Neuronal stem cell (in vitro differentiated cells): ENCODE data around the gene OR52B4.

Source experiments
- DNase-seq: peaks from one replicate; pipeline ENCODE4 v3.0.0-alpha.2; 2013; ENCODE audit warnings: low spot score
- H2AFZ ChIP-seq: one replicate; pipeline ENCODE4 v1.6.1; 2013; ENCODE audit warnings: mild to moderate bottlenecking, low read length, inconsistent platforms
- H2AK5ac ChIP-seq: 2 replicates; pipeline ENCODE4 v1.6.1; 2013; ENCODE audit warnings: low read depth, mild to moderate bottlenecking, inconsistent platforms, low read length, moderate library complexity, mixed read lengths
- H2BK120ac ChIP-seq: 2 replicates; pipeline ENCODE4 v1.6.1; 2013; ENCODE audit warnings: low read depth, mild to moderate bottlenecking, inconsistent platforms, low read length, moderate library complexity, mixed read lengths
- H2BK12ac ChIP-seq: one replicate; pipeline ENCODE4 v1.6.1; 2013; ENCODE audit warnings: low read length, inconsistent platforms
- H2BK15ac ChIP-seq: 2 replicates; pipeline ENCODE4 v1.6.1; 2013; ENCODE audit warnings: mild to moderate bottlenecking, low read length, inconsistent platforms, mixed read lengths
- H2BK5ac ChIP-seq: one replicate; pipeline ENCODE4 v1.6.1; 2013; ENCODE audit warnings: inconsistent platforms, mild to moderate bottlenecking, low read length, moderate library complexity
- H3K14ac ChIP-seq: one replicate; pipeline ENCODE4 v1.6.1; 2013; ENCODE audit warnings: low read length, inconsistent platforms
- H3K18ac ChIP-seq: 2 replicates; pipeline ENCODE4 v1.6.1; 2013; ENCODE audit warnings: low read length, inconsistent platforms
- H3K23ac ChIP-seq: 2 replicates; pipeline ENCODE4 v1.6.1; 2013; ENCODE audit warnings: low read depth, mild to moderate bottlenecking, mixed read lengths, low read length, inconsistent platforms; ENCODE audit not compliant: poor library complexity
- H3K27ac ChIP-seq: replicated peaks from 3 replicates; pipeline ENCODE4 v1.5.1; 2013; ENCODE audit warnings: low read length, inconsistent platforms
- H3K27me3 ChIP-seq, 3 experiments: 2 replicates each; pipeline ENCODE4 v1.6.1; 2013; ENCODE audit warnings: low read length in 3 of 3, mild to moderate bottlenecking in 2 of 3, inconsistent platforms in 1 of 3, low read depth in 1 of 3, mixed read lengths in 1 of 3, moderate library complexity in 1 of 3; ENCODE audit not compliant: control insufficient read depth in 3 of 3, insufficient read depth in 3 of 3
- H3K36me3 ChIP-seq, 2 donors: replicated peaks in 1 of 2; 2 replicates each; pipeline ENCODE4 v1.6.1; 2013; ENCODE audit warnings: low read length in 2 of 2; ENCODE audit not compliant: control insufficient read depth in 2 of 2, insufficient read depth in 2 of 2
- H3K4ac ChIP-seq: 2 replicates; pipeline ENCODE4 v1.6.1; 2013; ENCODE audit warnings: inconsistent platforms, mild to moderate bottlenecking, low read length, moderate library complexity
- H3K4me1 ChIP-seq, 2 donors: 1 replicate in 1 of 2; 2 replicates in 1 of 2; pipeline ENCODE4 v1.6.1; 2013; ENCODE audit warnings: low read length in 2 of 2, low read depth in 1 of 2; ENCODE audit not compliant: control insufficient read depth in 2 of 2, insufficient read depth in 1 of 2
- H3K4me2 ChIP-seq: one replicate; pipeline ENCODE4 v1.6.1; 2013; ENCODE audit warnings: mild to moderate bottlenecking, low read length, inconsistent platforms; ENCODE audit not compliant: insufficient read depth, poor library complexity, severe bottlenecking
- H3K4me3 ChIP-seq, 2 donors: 2 replicates each; pipeline ENCODE4 v1.5.1; 2013; ENCODE audit warnings: low read length in 2 of 2, mild to moderate bottlenecking in 2 of 2, inconsistent platforms in 1 of 2, moderate library complexity in 1 of 2
- H3K79me1 ChIP-seq: one replicate; pipeline ENCODE4 v1.6.1; 2013; ENCODE audit warnings: low read depth, mild to moderate bottlenecking, inconsistent platforms, low read length, moderate library complexity
- H3K9ac ChIP-seq: one replicate; pipeline ENCODE4 v1.6.1; 2013; ENCODE audit warnings: mild to moderate bottlenecking, low read depth, low read length, inconsistent platforms; ENCODE audit not compliant: poor library complexity
- H3K9me3 ChIP-seq, 2 donors: replicated peaks in 1 of 2; 2 replicates each; pipeline versions ENCODE3 to v1.6.1; 2013; ENCODE audit warnings: low read length in 2 of 2, mild to moderate bottlenecking in 2 of 2, inconsistent platforms in 1 of 2, low read depth in 1 of 2, mixed read lengths in 1 of 2, moderate library complexity in 1 of 2; ENCODE audit not compliant: control insufficient read depth in 2 of 2, insufficient read depth in 1 of 2
- H4K8ac ChIP-seq: one replicate; pipeline ENCODE4 v1.6.1; 2013; ENCODE audit warnings: low read depth, mild to moderate bottlenecking, inconsistent platforms, low read length, moderate library complexity
- H4K91ac ChIP-seq: one replicate; pipeline ENCODE4 v1.6.1; 2013; ENCODE audit warnings: low read length, low read depth, mild to moderate bottlenecking, inconsistent platforms; ENCODE audit not compliant: poor library complexity
- WGBS, 2 donors: extraction: QIAGEN DNeasy Blood & Tissue Kit; methylation state at CpG; one replicate each; pipeline ENCODE4 v1.1.7; 2013; ENCODE audit warnings: missing lambda C conversion rate in 2 of 2, mixed read lengths in 1 of 2; ENCODE audit not compliant: insufficient read length in 2 of 2, insufficient replicate concordance in 1 of 2; ENCODE audit errors: extremely low coverage in 2 of 2; 5-methylcytosine and 5-hydroxymethylcytosine counted together

The OR52B4 gene

GRCh38 chr11:4393858-4394223 is 25.7 kb upstream of the OR52B4 start:
- Histone ChIP-seq H3K14ac (no peak overlapping the region), H3K79me1 (no peaks in the 10 kb centered on the region), H2BK12ac (no peak overlapping the region), H4K91ac (no peak overlapping the region), H2AFZ (peak overlapping the region; percentile 98), H3K27me3 (no peaks in the 10 kb centered on the region), H3K36me3 (peaks cover 3 to 14% of the 10 kb centered on the region in 2 donors), H2BK5ac (no peak overlapping the region), H3K27ac (no peak overlapping the region), H3K4me2 (peak overlapping the region; percentile 46), H2BK15ac (no peak overlapping the region), H2BK120ac (no peak overlapping the region), H3K9me3 (no peaks in the 10 kb centered on the region), H3K4me3 (peak overlapping the region in 1 of 2 donors; percentile 68), H3K18ac (no peak overlapping the region), H4K8ac (no peak overlapping the region), H3K9ac (no peak overlapping the region), H3K23ac (no peak overlapping the region), H3K4ac (no peak overlapping the region), H3K4me1 (no peaks in the 10 kb centered on the region), H2AK5ac (no peak overlapping the region)
- WGBS, 2 donors = no CpG with 5 or more reads among the region's 11 CpGs
- no peak for DNase-seq

- no peak within 1 kb of the TSS for H2BK120ac ChIP-seq
- H3K4me2 ChIP-seq = peak within 1 kb of the TSS; percentile 60
- H3K9me3 ChIP-seq = no peaks in the 10 kb centered on the region
- H3K9ac ChIP-seq = peak within 1 kb of the TSS; percentile 79
- H3K18ac ChIP-seq = peak within 1 kb of the TSS; percentile 91
- peak; percentile 62 for DNase-seq
- no peaks in the 10 kb centered on the region for H3K27me3 ChIP-seq
- no peak within 1 kb of the TSS for H2BK15ac ChIP-seq
- peak within 1 kb of the TSS; percentile 68 to 84 for H3K4me3 ChIP-seq
- H3K36me3 ChIP-seq = peaks cover 3 to 19% of the 10 kb centered on the region in 2 donors
- no peak within 1 kb of the TSS for H4K91ac ChIP-seq
- peak within 1 kb of the TSS; percentile 75 for H3K23ac ChIP-seq
- H3K14ac ChIP-seq = no peak within 1 kb of the TSS
- H2BK5ac ChIP-seq = peak within 1 kb of the TSS; percentile 61
- no peak within 1 kb of the TSS for H3K27ac ChIP-seq
- no CpG with 5 or more reads among the region's 13 CpGs for WGBS, 2 donors
- H3K4ac ChIP-seq = no peak within 1 kb of the TSS
- H3K4me1 ChIP-seq = no peaks in the 10 kb centered on the region
- H2AK5ac ChIP-seq = no peak within 1 kb of the TSS
- peak within 1 kb of the TSS; percentile 98 for H2AFZ ChIP-seq
- peak within 1 kb of the TSS; percentile 86 for H4K8ac ChIP-seq
- no peak within 1 kb of the TSS for H2BK12ac ChIP-seq
- no peaks in the 10 kb centered on the region for H3K79me1 ChIP-seq
Observed at GRCh38 chr11:4393209-4393857, 25.1 kb upstream of the OR52B4 start, which contains the start of gene TRIM21. Gene TRIM21, minus strand, starts transcription at chr11:4393702. Its CDS starts 3,293 bp downstream, at chr11:4390409.

GRCh38 chr11:4388221-4388620 is 20.0 kb upstream of the OR52B4 start:
- H3K18ac ChIP-seq = no peak overlapping the region
- no peak overlapping the region for H2BK5ac ChIP-seq
- H2BK120ac ChIP-seq = no peak overlapping the region
- no CpG with 5 or more reads among the region's 2 CpGs for WGBS, 2 donors
- H4K8ac ChIP-seq = no peak overlapping the region
- no peak overlapping the region for H2AFZ ChIP-seq
- H3K9ac ChIP-seq = no peak overlapping the region
- no peaks in the 10 kb centered on the region for H3K79me1 ChIP-seq
- H3K9me3 ChIP-seq = no peaks in the 10 kb centered on the region
- H3K14ac ChIP-seq = no peak overlapping the region
- peaks cover 6 to 52% of the 10 kb centered on the region in 2 donors for H3K36me3 ChIP-seq
- H3K23ac ChIP-seq = no peak overlapping the region
- no peak overlapping the region for H3K4me2 ChIP-seq
- H3K4me3 ChIP-seq = no peak overlapping the region
- no peak overlapping the region for H2AK5ac ChIP-seq
- no peaks in the 10 kb centered on the region for H3K27me3 ChIP-seq
- H2BK15ac ChIP-seq = no peak overlapping the region
- H4K91ac ChIP-seq = no peak overlapping the region
- no peak overlapping the region for H2BK12ac ChIP-seq
- no peaks in the 10 kb centered on the region for H3K4me1 ChIP-seq
- H3K4ac ChIP-seq = no peak overlapping the region
- DNase-seq = no peak
- H3K27ac ChIP-seq = no peak overlapping the region

- Histone ChIP-seq H3K4me1 (no peaks in the 10 kb centered on the region), H2BK5ac (no peak overlapping the region), H3K4me2 (no peak overlapping the region), H3K9ac (no peak overlapping the region), H3K79me1 (no peaks in the 10 kb centered on the region), H4K91ac (no peak overlapping the region), H3K9me3 (no peaks in the 10 kb centered on the region), H3K23ac (no peak overlapping the region), H3K27me3 (no peaks in the 10 kb centered on the region), H2AFZ (no peak overlapping the region), H2BK120ac (no peak overlapping the region), H2BK15ac (no peak overlapping the region), H3K18ac (no peak overlapping the region), H3K14ac (no peak overlapping the region), H4K8ac (no peak overlapping the region), H2BK12ac (no peak overlapping the region), H3K27ac (no peak overlapping the region), H3K4ac (no peak overlapping the region), H2AK5ac (no peak overlapping the region), H3K4me3 (no peak overlapping the region), H3K36me3 (peaks cover 6 to 52% of the 10 kb centered on the region in 2 donors)
- no peak for DNase-seq
- no CpG with 5 or more reads among the region's 3 CpGs for WGBS, 2 donors
Observed at GRCh38 chr11:4385978-4386740, 18.0 kb upstream of the OR52B4 start.
